HG03139 (cell line): ENCODE measurements around the gene NCL.
"Not testable (repeated sequence)": the region's sequence is repeated elsewhere in the genome, so short reads cannot be mapped to it uniquely, and the experiment has no call there.

Source experiments
- ATAC-seq: cut with Tn5 transposase; IDR thresholded peaks from one replicate; pipeline ENCODE4 v1.9.1; 2021; ENCODE audit not compliant: unreplicated experiment

The NCL gene

GRCh38 chr2:231408304-231408703 lies 56.0 kb downstream of the NCL start:
- not testable (repeated sequence) for ATAC-seq

GRCh38 chr2:231407686-231408085 lies 56.6 kb downstream of the NCL start:
- not testable (repeated sequence) for ATAC-seq

DNA sequence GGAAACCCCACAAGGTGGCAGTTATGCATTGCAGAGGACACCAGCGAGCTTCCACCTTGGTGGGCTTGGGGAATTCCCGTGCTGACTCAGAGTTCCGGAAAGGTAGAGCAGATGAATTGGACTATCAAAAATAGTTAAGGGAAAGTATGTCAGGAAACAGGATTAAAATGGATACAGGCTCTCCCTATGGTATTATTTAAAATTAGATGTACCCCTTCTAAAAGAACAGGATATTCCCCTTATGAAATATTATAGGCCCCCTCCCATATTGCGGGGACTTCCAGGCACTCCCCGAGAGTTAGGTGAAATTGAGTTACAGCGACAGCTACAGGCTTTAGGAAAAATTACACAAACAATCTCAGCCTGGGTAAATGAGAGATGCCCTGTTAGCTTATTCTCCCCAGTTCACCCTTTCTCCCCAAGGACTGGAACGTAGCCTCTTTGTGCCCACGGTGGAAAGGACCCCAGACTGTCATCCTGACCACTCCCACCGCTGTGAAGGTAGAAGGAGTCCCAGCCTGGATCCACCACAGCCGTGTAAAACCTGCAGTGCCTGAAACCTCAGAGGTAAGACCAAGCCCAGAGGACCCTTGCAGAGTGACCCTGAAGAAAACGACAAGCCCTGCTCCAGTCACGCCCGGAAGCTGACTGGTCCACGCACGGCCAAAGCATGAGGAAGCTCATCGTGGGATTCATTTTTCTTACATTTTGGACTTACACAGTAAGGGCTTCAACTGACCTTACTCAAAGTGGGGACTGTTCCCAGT lies 58.5 kb downstream of the NCL start:
- not testable (repeated sequence) for ATAC-seq

- ATAC-seq: not testable (repeated sequence)
Measured at GRCh38 chr2:231404183-231404578, 60.1 kb downstream of the NCL start.
